Vagina (tissue), 2 donors: Measurements from ENCODE around the gene FNDC11.

Source experiments
- POLR2A ChIP-seq, 2 donors: fragments of 450-650 bp; IDR thresholded peaks; one replicate each; pipeline ENCODE4 v1.6.1; 2017; ENCODE audit warnings: antibody characterized with exemption in 2 of 2, mild to moderate bottlenecking in 2 of 2, moderate library complexity in 2 of 2
- POLR2AphosphoS5 ChIP-seq, 2 donors: sonication (generic); formaldehyde crosslinking; IDR thresholded peaks; one replicate each; pipeline ENCODE4 v1.9.0; 2017; ENCODE audit warnings: antibody characterized with exemption in 2 of 2, mild to moderate bottlenecking in 2 of 2, low read depth in 1 of 2; ENCODE audit not compliant: insufficient read depth in 1 of 2
- TF ChIP-seq, protein P1 (sequence below), 3 experiments: fragments of 450-650 bp in 2 of 3; fragments of 200-600 bp in 1 of 3; sonication (generic) in 1 of 3; IDR thresholded peaks; one replicate each; pipeline ENCODE4 v1.5.1; 2017 to 2019; ENCODE audit warnings: antibody characterized with exemption in 3 of 3, mild to moderate bottlenecking in 2 of 3, moderate library complexity in 2 of 3

- TF ChIP-seq, protein P1, sequence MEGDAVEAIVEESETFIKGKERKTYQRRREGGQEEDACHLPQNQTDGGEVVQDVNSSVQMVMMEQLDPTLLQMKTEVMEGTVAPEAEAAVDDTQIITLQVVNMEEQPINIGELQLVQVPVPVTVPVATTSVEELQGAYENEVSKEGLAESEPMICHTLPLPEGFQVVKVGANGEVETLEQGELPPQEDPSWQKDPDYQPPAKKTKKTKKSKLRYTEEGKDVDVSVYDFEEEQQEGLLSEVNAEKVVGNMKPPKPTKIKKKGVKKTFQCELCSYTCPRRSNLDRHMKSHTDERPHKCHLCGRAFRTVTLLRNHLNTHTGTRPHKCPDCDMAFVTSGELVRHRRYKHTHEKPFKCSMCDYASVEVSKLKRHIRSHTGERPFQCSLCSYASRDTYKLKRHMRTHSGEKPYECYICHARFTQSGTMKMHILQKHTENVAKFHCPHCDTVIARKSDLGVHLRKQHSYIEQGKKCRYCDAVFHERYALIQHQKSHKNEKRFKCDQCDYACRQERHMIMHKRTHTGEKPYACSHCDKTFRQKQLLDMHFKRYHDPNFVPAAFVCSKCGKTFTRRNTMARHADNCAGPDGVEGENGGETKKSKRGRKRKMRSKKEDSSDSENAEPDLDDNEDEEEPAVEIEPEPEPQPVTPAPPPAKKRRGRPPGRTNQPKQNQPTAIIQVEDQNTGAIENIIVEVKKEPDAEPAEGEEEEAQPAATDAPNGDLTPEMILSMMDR (IDR thresholded peaks at IDR 0.05), result no peak
- TF ChIP-seq POLR2AphosphoS5 (IDR thresholded peaks at IDR 0.05; ENCODE audit: insufficient read depth in 1 of 2, low read depth in 1 of 2) (no peak), POLR2A (IDR thresholded peaks at IDR 0.05) (no peak)
Observed at GRCh38 chr20:63560856-63561609, 7.1 kb downstream of the FNDC11 start.
